SU-DHL-6 (cell line): ENCODE results near the gene ACTN4.

Source experiments
- EZH2phosphoT487 ChIP-seq: fragments of 200-600 bp; sonication (generic), shearing (Covaris generic); conservative IDR thresholded peaks from 2 replicates; pipeline ENCODE4 v1.6.1; 2018; ENCODE audit warnings: mild to moderate bottlenecking, antibody characterized with exemption, low read length, moderate library complexity, mixed read lengths
- TF ChIP-seq, protein P1 (sequence below): fragments of 200-600 bp; sonication (generic); IDR thresholded peaks from one replicate; pipeline ENCODE4 v1.5.1; 2017; ENCODE audit warnings: antibody characterized with exemption, mild to moderate bottlenecking, low read length, moderate library complexity; ENCODE audit not compliant: insufficient read depth, poor library complexity, severe bottlenecking

DNA sequence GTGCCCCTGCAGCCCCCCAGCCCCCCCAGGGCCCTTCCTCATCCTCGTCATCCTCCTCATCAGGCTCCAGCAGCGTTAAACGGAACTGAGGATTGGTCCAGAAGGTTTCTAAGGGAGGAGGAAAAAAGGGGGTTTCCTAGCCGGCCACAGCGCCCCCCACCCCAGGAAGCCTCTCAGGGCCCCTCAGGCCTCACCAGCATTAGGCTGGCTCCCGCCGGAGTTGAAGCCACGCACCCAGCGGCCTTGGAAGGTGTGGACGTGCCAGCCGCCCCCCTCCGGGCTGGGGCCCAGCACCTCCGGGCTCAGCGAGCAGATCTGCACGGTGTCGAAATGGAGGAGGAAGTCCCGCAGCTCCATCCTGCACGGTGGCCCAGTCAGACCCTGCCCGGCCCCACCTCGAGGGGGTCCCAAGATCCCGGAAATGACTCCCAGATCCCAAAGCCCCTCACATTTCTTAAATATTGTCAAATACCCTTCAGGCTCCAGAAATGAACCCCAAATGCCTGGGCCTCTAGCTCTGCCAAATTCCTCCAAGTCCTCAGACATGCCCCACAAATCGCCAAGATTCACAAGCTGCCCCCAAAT is 89.9 kb downstream of the ACTN4 start:
- TF ChIP-seq, protein P1, sequence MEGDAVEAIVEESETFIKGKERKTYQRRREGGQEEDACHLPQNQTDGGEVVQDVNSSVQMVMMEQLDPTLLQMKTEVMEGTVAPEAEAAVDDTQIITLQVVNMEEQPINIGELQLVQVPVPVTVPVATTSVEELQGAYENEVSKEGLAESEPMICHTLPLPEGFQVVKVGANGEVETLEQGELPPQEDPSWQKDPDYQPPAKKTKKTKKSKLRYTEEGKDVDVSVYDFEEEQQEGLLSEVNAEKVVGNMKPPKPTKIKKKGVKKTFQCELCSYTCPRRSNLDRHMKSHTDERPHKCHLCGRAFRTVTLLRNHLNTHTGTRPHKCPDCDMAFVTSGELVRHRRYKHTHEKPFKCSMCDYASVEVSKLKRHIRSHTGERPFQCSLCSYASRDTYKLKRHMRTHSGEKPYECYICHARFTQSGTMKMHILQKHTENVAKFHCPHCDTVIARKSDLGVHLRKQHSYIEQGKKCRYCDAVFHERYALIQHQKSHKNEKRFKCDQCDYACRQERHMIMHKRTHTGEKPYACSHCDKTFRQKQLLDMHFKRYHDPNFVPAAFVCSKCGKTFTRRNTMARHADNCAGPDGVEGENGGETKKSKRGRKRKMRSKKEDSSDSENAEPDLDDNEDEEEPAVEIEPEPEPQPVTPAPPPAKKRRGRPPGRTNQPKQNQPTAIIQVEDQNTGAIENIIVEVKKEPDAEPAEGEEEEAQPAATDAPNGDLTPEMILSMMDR: no peak
- TF ChIP-seq EZH2phosphoT487: no peak
